ENCODE data around the gene ZNF280A.
"Not testable (repeated sequence)": the region's sequence is repeated elsewhere in the genome, so short reads cannot be mapped to it uniquely, and the experiment has no call there.

ZNF280A gene

GRCh38 chr22:22515890-22516289, 4.2 kb downstream of the ZNF280A start:
- no peak for TF ChIP-seq CTCF (IDR thresholded peaks at IDR 0.05; ENCODE audit: poor library complexity, severe bottlenecking)
- Histone ChIP-seq H3K4me3 (ENCODE audit: severe bottlenecking) (no peak overlapping the region), H3K27me3 (ENCODE audit: insufficient read depth, poor library complexity, severe bottlenecking) (no peaks in the 10 kb centered on the region), H3K27ac (ENCODE audit: poor library complexity, severe bottlenecking) (no peak overlapping the region), H3K9me3 (ENCODE audit: severe bottlenecking) (peaks cover 9% of the 10 kb centered on the region), H3K4me1 (ENCODE audit: insufficient read depth, poor library complexity, severe bottlenecking) (peaks cover 4% of the 10 kb centered on the region), H3K36me3 (ENCODE audit: low read depth) (no peaks in the 10 kb centered on the region)
- DNase-seq (ENCODE audit: low spot score) (no peak), ATAC-seq (ENCODE audit: low read depth) (no peak)

- not testable (repeated sequence) for ATAC-seq (ENCODE audit: low read depth); H3K36me3 ChIP-seq (ENCODE audit: low read depth); H3K27ac ChIP-seq (ENCODE audit: poor library complexity, severe bottlenecking); DNase-seq (ENCODE audit: low spot score); H3K27me3 ChIP-seq (ENCODE audit: insufficient read depth, poor library complexity, severe bottlenecking); H3K4me3 ChIP-seq (ENCODE audit: severe bottlenecking); H3K4me1 ChIP-seq (ENCODE audit: insufficient read depth, poor library complexity, severe bottlenecking)
- peaks cover 19% of the 10 kb centered on the region for H3K9me3 ChIP-seq (ENCODE audit: severe bottlenecking)
Measured at GRCh38 chr22:22514431-22514830, 5.6 kb downstream of the ZNF280A start.

- Histone ChIP-seq H3K9me3 (ENCODE audit: severe bottlenecking) (peaks cover 21% of the 10 kb centered on the region), H3K4me3 (ENCODE audit: severe bottlenecking) (no peak overlapping the region), H3K27ac (ENCODE audit: poor library complexity, severe bottlenecking) (no peak overlapping the region), H3K4me1 (ENCODE audit: insufficient read depth, poor library complexity, severe bottlenecking) (no peaks in the 10 kb centered on the region), H3K27me3 (ENCODE audit: insufficient read depth, poor library complexity, severe bottlenecking) (no peaks in the 10 kb centered on the region), H3K36me3 (ENCODE audit: low read depth) (no peaks in the 10 kb centered on the region)
- DNase-seq (ENCODE audit: low spot score) = no peak
- ATAC-seq (ENCODE audit: low read depth) = no peak
- TF ChIP-seq CTCF (IDR thresholded peaks at IDR 0.05; ENCODE audit: poor library complexity, severe bottlenecking) = no peak
Measured at GRCh38 chr22:22513619-22514018, 6.5 kb downstream of the ZNF280A start.

GRCh38 chr22:22512951-22513350, 7.1 kb downstream of the ZNF280A start:
- TF ChIP-seq CTCF (IDR thresholded peaks at IDR 0.05; ENCODE audit: poor library complexity, severe bottlenecking) = no peak
- no peaks in the 10 kb centered on the region for H3K27me3 ChIP-seq (ENCODE audit: insufficient read depth, poor library complexity, severe bottlenecking)
- H3K27ac ChIP-seq (ENCODE audit: poor library complexity, severe bottlenecking) = no peak overlapping the region
- H3K36me3 ChIP-seq (ENCODE audit: low read depth) = no peaks in the 10 kb centered on the region
- H3K4me1 ChIP-seq (ENCODE audit: insufficient read depth, poor library complexity, severe bottlenecking) = no peaks in the 10 kb centered on the region
- H3K9me3 ChIP-seq (ENCODE audit: severe bottlenecking) = peaks cover 21% of the 10 kb centered on the region
- no peak overlapping the region for H3K4me3 ChIP-seq (ENCODE audit: severe bottlenecking)
- no peak for DNase-seq (ENCODE audit: low spot score)
- no peak for ATAC-seq (ENCODE audit: low read depth)

GRCh38 chr22:22510833-22511232, 9.2 kb downstream of the ZNF280A start:
- not testable (repeated sequence) for H3K4me1 ChIP-seq (ENCODE audit: insufficient read depth, poor library complexity, severe bottlenecking); DNase-seq (ENCODE audit: low spot score); H3K4me3 ChIP-seq (ENCODE audit: severe bottlenecking); H3K36me3 ChIP-seq (ENCODE audit: low read depth); H3K27me3 ChIP-seq (ENCODE audit: insufficient read depth, poor library complexity, severe bottlenecking); H3K27ac ChIP-seq (ENCODE audit: poor library complexity, severe bottlenecking); ATAC-seq (ENCODE audit: low read depth)
- H3K9me3 ChIP-seq (ENCODE audit: severe bottlenecking) = peaks cover 18% of the 10 kb centered on the region

- ATAC-seq (ENCODE audit: low read depth); H3K36me3 ChIP-seq (ENCODE audit: low read depth); H3K4me1 ChIP-seq (ENCODE audit: insufficient read depth, poor library complexity, severe bottlenecking); H3K4me3 ChIP-seq (ENCODE audit: severe bottlenecking); H3K27me3 ChIP-seq (ENCODE audit: insufficient read depth, poor library complexity, severe bottlenecking); H3K27ac ChIP-seq (ENCODE audit: poor library complexity, severe bottlenecking); DNase-seq (ENCODE audit: low spot score): not testable (repeated sequence)
- H3K9me3 ChIP-seq (ENCODE audit: severe bottlenecking) = peaks cover 18% of the 10 kb centered on the region
Measured at GRCh38 chr22:22509912-22510311, 10.2 kb downstream of the ZNF280A start.
